Sigmoid colon (tissue), 7 donors: ENCODE data around the gene DEGS1. TPM values are rescaled to one million over a fixed set of nuclear protein-coding genes. Genes with fewer than 3 reads are reported as not detected.
"Not testable (repeated sequence)": the region's sequence is repeated elsewhere in the genome, so short reads cannot be mapped to it uniquely, and the experiment has no call there.

ENCODE experiments used
- DNase-seq: peaks from one replicate; pipeline ENCODE4 v3.0.0-alpha.2; 2019
- H3K27ac ChIP-seq, 4 donors: fragments of 200-600 bp; sonication (generic); one replicate each; pipeline ENCODE4 v1.5.1; 2016 to 2019; ENCODE audit warnings: mild to moderate bottlenecking in 1 of 4
- H3K27me3 ChIP-seq, 3 donors: fragments of 200-600 bp; sonication (generic); one replicate each; pipeline ENCODE4 v1.5.1; 2019; ENCODE audit warnings: mild to moderate bottlenecking in 1 of 3
- H3K36me3 ChIP-seq, 4 donors: fragments of 200-600 bp; sonication (generic); one replicate each; pipeline ENCODE4 v1.5.1; 2016 to 2019
- H3K4me1 ChIP-seq, 4 donors: fragments of 200-600 bp; sonication (generic); one replicate each; pipeline ENCODE4 v1.5.1; 2017 to 2019
- H3K4me3 ChIP-seq, 4 donors: fragments of 200-600 bp; sonication (generic); one replicate each; pipeline ENCODE4 v1.5.1; 2017 to 2019; ENCODE audit warnings: mild to moderate bottlenecking in 2 of 4, moderate library complexity in 1 of 4
- H3K9me3 ChIP-seq, 4 donors: fragments of 200-600 bp in 3 of 4; sonication (generic) in 3 of 4; one replicate each; pipeline versions ENCODE4 v1.5.1 to v1.6.1; 2013 to 2019
- EP300 ChIP-seq, 4 donors: sonication (generic); formaldehyde crosslinking; IDR thresholded peaks; one replicate each; pipeline ENCODE4 v1.6.1; 2017; ENCODE audit warnings: antibody characterized with exemption in 4 of 4
- POLR2A ChIP-seq, 2 donors: fragments of 450-650 bp; IDR thresholded peaks; one replicate each; pipeline ENCODE4 v1.6.1; 2016; ENCODE audit warnings: antibody characterized with exemption in 2 of 2, mild to moderate bottlenecking in 2 of 2, moderate library complexity in 2 of 2
- POLR2AphosphoS5 ChIP-seq, 4 donors: sonication (generic); formaldehyde crosslinking; IDR thresholded peaks; one replicate each; pipeline ENCODE4 v1.6.1; 2017; ENCODE audit warnings: antibody characterized with exemption in 4 of 4
- WGBS, 2 donors: extraction: QIAGEN DNeasy Blood & Tissue Kit; methylation state at CpG; one replicate each; pipeline ENCODE4 v1.1.7; 2013; 5-methylcytosine and 5-hydroxymethylcytosine counted together
- intact Hi-C: fragments of 100-400 bp; cut with DNase I; formaldehyde crosslinking; loops from one replicate; pipeline ENCODE4 v1.15.1; 2023
- polyA plus RNA-seq, 3 donors: library from polyadenylated mRNA; stranded (reverse); fragments of 200-250 nt; gene quantifications; one replicate each; pipeline ENCODE4 v1.2.3, GENCODE V29; 2013
- total RNA-seq, 4 donors: library from RNA; depleted of rRNA; stranded (reverse); fragments of >200 nt; gene quantifications; one replicate each; pipeline ENCODE4 v1.1.0, GENCODE V29; 2016
- TF ChIP-seq, protein P1 (sequence below), 4 experiments: fragments of 450-650 bp in 3 of 4; fragments of 200-600 bp in 1 of 4; IDR thresholded peaks; one replicate each; pipeline ENCODE4 v1.5.1; 2016 to 2019; ENCODE audit warnings: antibody characterized with exemption in 4 of 4, mild to moderate bottlenecking in 3 of 4, moderate library complexity in 2 of 4
- donor health status: healthy with polysubstance abuse.
- donor health status: Bipolar disorder and iron deficiency.
- donor health status: healthy.

DEGS1 gene
- total and polyA plus RNA-seq, 7 donors: 4.8 to 111 (median 84.6) TPM

- no peaks in the 10 kb centered on the region for H3K27me3 ChIP-seq
- DNase-seq: no peak
These were observed 18.3 kb downstream of the DEGS1 start for GRCh38 chr1:224201383-224201782.

DNA sequence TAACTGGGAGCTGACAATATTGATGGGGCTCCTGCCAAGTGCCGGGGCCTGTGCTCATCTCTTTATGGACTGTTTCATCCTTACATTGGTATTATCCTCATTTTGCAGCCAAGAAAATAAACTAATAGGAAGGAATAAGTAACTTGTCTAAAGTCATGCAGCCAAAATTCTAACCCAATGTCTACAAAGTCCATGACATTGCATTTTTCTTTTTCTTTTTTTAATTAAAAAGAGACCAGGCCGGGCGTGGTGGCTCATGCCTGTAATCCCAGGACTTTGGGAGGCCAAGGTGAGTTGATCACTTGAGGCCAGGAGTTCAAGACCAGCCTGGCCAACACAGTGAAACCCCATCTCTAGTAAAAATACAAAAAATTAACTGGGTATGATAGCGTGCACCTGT, 18.8 kb downstream of the DEGS1 start:
- Histone ChIP-seq H3K36me3 (no peaks in the 10 kb centered on the region), H3K27me3 (no peaks in the 10 kb centered on the region), H3K4me3 (no peak overlapping the region), H3K4me1 (peaks cover 0 to 28% (median 22%) of the 10 kb centered on the region in 4 donors), H3K27ac (no peak overlapping the region), H3K9me3 (no peaks in the 10 kb centered on the region)
- no peak for DNase-seq
- WGBS, 2 donors: 93 to 96% methylated on average over 4 of the region's 4 CpGs
- TF ChIP-seq, protein P1, sequence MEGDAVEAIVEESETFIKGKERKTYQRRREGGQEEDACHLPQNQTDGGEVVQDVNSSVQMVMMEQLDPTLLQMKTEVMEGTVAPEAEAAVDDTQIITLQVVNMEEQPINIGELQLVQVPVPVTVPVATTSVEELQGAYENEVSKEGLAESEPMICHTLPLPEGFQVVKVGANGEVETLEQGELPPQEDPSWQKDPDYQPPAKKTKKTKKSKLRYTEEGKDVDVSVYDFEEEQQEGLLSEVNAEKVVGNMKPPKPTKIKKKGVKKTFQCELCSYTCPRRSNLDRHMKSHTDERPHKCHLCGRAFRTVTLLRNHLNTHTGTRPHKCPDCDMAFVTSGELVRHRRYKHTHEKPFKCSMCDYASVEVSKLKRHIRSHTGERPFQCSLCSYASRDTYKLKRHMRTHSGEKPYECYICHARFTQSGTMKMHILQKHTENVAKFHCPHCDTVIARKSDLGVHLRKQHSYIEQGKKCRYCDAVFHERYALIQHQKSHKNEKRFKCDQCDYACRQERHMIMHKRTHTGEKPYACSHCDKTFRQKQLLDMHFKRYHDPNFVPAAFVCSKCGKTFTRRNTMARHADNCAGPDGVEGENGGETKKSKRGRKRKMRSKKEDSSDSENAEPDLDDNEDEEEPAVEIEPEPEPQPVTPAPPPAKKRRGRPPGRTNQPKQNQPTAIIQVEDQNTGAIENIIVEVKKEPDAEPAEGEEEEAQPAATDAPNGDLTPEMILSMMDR (IDR thresholded peaks at IDR 0.05): no peak
- TF ChIP-seq POLR2A (IDR thresholded peaks at IDR 0.05): no peak
- TF ChIP-seq POLR2AphosphoS5 (IDR thresholded peaks at IDR 0.05): no peak
- TF ChIP-seq EP300 (IDR thresholded peaks at IDR 0.05): no peak
- intact Hi-C loops: no loop called here

More at GRCh38 chr1:224201383-224201782, 18.3 kb downstream of the DEGS1 start:
- intact Hi-C loops: no loop called here
- no peak overlapping the region for H3K4me3 ChIP-seq
- 84 to 94% methylated on average over 5 of the region's 5 CpGs for WGBS, 2 donors
- H3K9me3 ChIP-seq: no peaks in the 10 kb centered on the region
- no peaks in the 10 kb centered on the region for H3K36me3 ChIP-seq
- TF ChIP-seq POLR2A (IDR thresholded peaks at IDR 0.05): no peak
- TF ChIP-seq, protein P1 (IDR thresholded peaks at IDR 0.05): no peak
- H3K4me1 ChIP-seq: peaks cover 0 to 28% (median 22%) of the 10 kb centered on the region in 4 donors
- H3K27ac ChIP-seq: no peak overlapping the region

DNA sequence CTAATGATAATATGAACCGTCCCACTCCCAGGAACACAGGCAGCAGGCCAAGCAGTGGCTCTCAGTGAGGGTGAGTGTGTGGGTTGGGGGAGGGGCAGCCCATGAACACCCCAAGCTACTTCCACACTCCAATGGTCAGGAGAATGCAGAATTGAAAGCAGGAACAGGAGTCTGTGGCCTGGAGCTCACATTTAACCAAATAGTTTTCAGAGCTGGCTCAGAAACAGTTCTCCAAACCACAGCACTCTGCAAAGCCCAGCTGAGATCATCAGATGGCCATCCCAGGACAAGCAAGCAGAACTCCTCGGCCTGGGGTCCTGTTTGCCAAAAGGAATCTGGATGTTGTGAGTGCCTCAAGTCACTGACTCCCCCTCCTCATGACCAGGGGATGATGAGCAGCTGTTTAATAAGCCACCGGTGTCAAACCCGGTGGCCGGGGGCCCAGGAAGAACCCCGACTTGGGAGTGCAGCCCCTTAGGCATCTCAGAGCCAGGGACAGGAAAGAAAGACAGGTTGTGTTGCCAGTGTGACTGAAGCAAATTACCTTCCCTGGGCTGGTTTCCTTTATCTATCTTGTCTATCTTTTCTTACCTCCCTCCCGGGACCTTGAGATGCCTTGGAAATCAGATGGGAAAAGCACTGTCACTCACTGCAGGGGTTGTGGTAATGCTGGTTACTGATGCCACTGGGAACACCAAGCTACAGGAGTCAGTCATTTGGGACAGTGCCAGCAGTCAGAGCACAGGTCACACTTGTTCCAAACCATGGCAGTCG, 20.4 kb downstream of the DEGS1 start:
- 61 to 71% methylated on average over 8 of the region's 8 CpGs for WGBS, 2 donors
- DNase-seq: peak; percentile 70

DNA sequence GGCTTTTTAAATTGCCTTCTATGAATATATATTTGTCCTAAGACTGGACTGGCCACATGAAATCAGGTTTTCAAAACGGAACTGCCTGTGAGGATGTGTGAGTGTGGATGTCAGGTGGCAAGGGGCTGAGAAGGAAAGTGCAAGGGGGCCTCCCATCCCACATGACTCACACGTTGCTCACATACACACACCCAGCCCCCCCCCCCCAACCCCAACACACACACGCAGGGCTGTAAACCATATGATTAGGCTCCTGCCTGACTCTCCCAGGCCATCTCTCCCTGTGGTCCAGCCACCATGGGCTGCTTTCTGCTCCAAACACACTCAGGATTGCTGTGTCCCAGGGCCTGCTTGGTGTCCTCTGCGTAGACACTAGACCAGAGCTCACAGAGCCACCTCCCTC, 22.4 kb downstream of the DEGS1 start:
- H3K36me3 ChIP-seq: no peaks in the 10 kb centered on the region
- H3K27ac ChIP-seq: peak overlapping the region; percentile 11 to 65 (median 58)
- WGBS, 2 donors: 14 to 21% methylated on average over 4 of the region's 4 CpGs
- H3K4me1 ChIP-seq: peaks cover 0 to 28% (median 22%) of the 10 kb centered on the region in 4 donors
- intact Hi-C loops: no loop called here
- no peak for DNase-seq
- H3K9me3 ChIP-seq: no peaks in the 10 kb centered on the region
- TF ChIP-seq, protein P1 (IDR thresholded peaks at IDR 0.05): no peak
- TF ChIP-seq POLR2A (IDR thresholded peaks at IDR 0.05) (no peak), EP300 (IDR thresholded peaks at IDR 0.05) (no peak)
- H3K4me3 ChIP-seq: no peak overlapping the region
- no peaks in the 10 kb centered on the region for H3K27me3 ChIP-seq

More for the DNA sequence above, 20.4 kb downstream of the DEGS1 start:
- Histone ChIP-seq H3K4me1 (peaks cover 0 to 28% (median 22%) of the 10 kb centered on the region in 4 donors), H3K36me3 (no peaks in the 10 kb centered on the region), H3K27ac (peak overlapping the region in 1 of 4 donors; percentile 40), H3K4me3 (no peak overlapping the region), H3K9me3 (no peaks in the 10 kb centered on the region), H3K27me3 (no peaks in the 10 kb centered on the region)
- TF ChIP-seq POLR2A (IDR thresholded peaks at IDR 0.05) (no peak), EP300 (IDR thresholded peaks at IDR 0.05) (no peak), POLR2AphosphoS5 (IDR thresholded peaks at IDR 0.05) (no peak)
- TF ChIP-seq, protein P1 (IDR thresholded peaks at IDR 0.05): no peak
- intact Hi-C loops: no loop called here

- H3K4me3 ChIP-seq, intact Hi-C loops, H3K27me3 ChIP-seq, DNase-seq, H3K9me3 ChIP-seq, H3K36me3 ChIP-seq: not testable (repeated sequence)
- Histone ChIP-seq H3K4me1 (peaks cover 0 to 30% (median 22%) of the 10 kb centered on the region in 4 donors), H3K27ac (peak overlapping the region in 3 of 4 donors; percentile 53 to 65 (median 62))
- WGBS, 2 donors: 59 to 72% methylated on average over 10 of the region's 10 CpGs
These were observed 23.0 kb downstream of the DEGS1 start for GRCh38 chr1:224205931-224206538.
